Prostate gland (tissue), 2 donors: Measurements from ENCODE around the gene PTPRG. TPM values are rescaled to one million over a fixed set of nuclear protein-coding genes. Genes with fewer than 3 reads are reported as not detected.

Experiments
- DNase-seq: peaks from one replicate; pipeline ENCODE4 v3.0.0-alpha.2; 2019; ENCODE audit warnings: low spot score
- H3K27ac ChIP-seq, 2 donors: fragments of 200-600 bp; sonication (generic); 2 replicates each; pipeline ENCODE4 v1.5.1; 2017 to 2019
- H3K27me3 ChIP-seq: fragments of 200-600 bp; sonication (generic); replicated peaks from 2 replicates; pipeline ENCODE4 v1.5.1; 2019; ENCODE audit not compliant: insufficient read depth
- H3K36me3 ChIP-seq, 2 donors: fragments of 200-600 bp; sonication (generic); 1 replicate in 1 of 2; 2 replicates in 1 of 2; pipeline versions ENCODE4 v1.5.1 to v1.8.1; 2017 to 2019
- H3K4me1 ChIP-seq: fragments of 200-600 bp; sonication (generic); replicated peaks from 2 replicates; pipeline ENCODE4 v1.5.1; 2019
- H3K4me3 ChIP-seq, 2 donors: fragments of 200-600 bp; sonication (generic); 2 replicates each; pipeline ENCODE4 v1.5.1; 2017 to 2019
- H3K9me3 ChIP-seq: fragments of 200-600 bp; sonication (generic); 2 replicates; pipeline ENCODE4 v1.5.1; 2017
- POLR2A ChIP-seq: fragments of 450-650 bp; IDR thresholded peaks from one replicate; pipeline ENCODE4 v1.6.1; 2016; ENCODE audit warnings: antibody characterized with exemption, mild to moderate bottlenecking
- POLR2AphosphoS5 ChIP-seq: sonication (generic); formaldehyde crosslinking; IDR thresholded peaks from one replicate; pipeline ENCODE4 v1.6.1; 2017; ENCODE audit warnings: antibody characterized with exemption
- WGBS: methylation state at CpG from one replicate; pipeline ENCODE4 v1.1.5; 2018; 5-methylcytosine and 5-hydroxymethylcytosine counted together
- intact Hi-C: fragments of 100-400 bp; cut with DNase I; formaldehyde crosslinking; loops from one replicate; pipeline ENCODE4 v1.14.2; 2022
- total RNA-seq, 2 donors: library from RNA; depleted of rRNA; stranded (reverse); fragments of >200 nt; gene quantifications; one replicate each; pipeline ENCODE4 v1.1.0, GENCODE V29; 2016
- TF ChIP-seq, protein P1 (sequence below), 4 experiments: fragments of 200-600 bp in 2 of 4; fragments of 450-650 bp in 2 of 4; sonication (generic) in 2 of 4; IDR thresholded peaks; 1 replicate in 3 of 4; 2 replicates in 1 of 4; pipeline ENCODE4 v1.5.1; 2016 to 2019; ENCODE audit warnings: antibody characterized with exemption in 4 of 4, mild to moderate bottlenecking in 2 of 4, moderate library complexity in 2 of 4

The PTPRG gene
- total RNA-seq, 2 donors from 2014 or later: 22.0 to 78.6 TPM

DNA sequence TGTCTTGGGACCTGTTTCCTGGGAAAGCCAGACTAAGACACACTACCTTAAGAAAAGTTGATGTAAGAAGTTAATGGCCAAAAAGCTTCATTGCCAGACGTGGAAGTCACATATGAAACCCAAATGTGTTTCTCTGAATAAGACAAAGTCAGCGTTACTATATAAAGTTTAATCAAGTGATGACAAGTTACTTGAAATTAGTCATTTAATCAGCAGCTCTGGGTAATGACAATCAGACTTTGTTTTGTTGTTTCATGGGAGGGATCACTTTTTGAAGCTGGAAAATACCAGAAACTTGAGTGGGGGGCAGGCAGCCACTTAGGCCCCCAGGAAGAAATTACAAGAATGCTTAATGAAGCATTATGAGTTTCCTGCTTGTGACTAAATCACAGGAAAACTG lies 218.6 kb downstream of the PTPRG start:
- H3K27ac ChIP-seq: no peak overlapping the region
- TF ChIP-seq POLR2AphosphoS5 (no peak), POLR2A (no peak)
- TF ChIP-seq, protein P1, sequence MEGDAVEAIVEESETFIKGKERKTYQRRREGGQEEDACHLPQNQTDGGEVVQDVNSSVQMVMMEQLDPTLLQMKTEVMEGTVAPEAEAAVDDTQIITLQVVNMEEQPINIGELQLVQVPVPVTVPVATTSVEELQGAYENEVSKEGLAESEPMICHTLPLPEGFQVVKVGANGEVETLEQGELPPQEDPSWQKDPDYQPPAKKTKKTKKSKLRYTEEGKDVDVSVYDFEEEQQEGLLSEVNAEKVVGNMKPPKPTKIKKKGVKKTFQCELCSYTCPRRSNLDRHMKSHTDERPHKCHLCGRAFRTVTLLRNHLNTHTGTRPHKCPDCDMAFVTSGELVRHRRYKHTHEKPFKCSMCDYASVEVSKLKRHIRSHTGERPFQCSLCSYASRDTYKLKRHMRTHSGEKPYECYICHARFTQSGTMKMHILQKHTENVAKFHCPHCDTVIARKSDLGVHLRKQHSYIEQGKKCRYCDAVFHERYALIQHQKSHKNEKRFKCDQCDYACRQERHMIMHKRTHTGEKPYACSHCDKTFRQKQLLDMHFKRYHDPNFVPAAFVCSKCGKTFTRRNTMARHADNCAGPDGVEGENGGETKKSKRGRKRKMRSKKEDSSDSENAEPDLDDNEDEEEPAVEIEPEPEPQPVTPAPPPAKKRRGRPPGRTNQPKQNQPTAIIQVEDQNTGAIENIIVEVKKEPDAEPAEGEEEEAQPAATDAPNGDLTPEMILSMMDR (IDR thresholded peaks at IDR 0.05): no peak
- no peak overlapping the region for H3K4me3 ChIP-seq
- intact Hi-C loops: no loop called here
- H3K27me3 ChIP-seq: no peaks in the 10 kb centered on the region
- no peaks in the 10 kb centered on the region for H3K36me3 ChIP-seq
- no peaks in the 10 kb centered on the region for H3K4me1 ChIP-seq
- WGBS: 94% methylated on average over 2 of the region's 2 CpGs
- no peaks in the 10 kb centered on the region for H3K9me3 ChIP-seq
- DNase-seq: no peak

DNA sequence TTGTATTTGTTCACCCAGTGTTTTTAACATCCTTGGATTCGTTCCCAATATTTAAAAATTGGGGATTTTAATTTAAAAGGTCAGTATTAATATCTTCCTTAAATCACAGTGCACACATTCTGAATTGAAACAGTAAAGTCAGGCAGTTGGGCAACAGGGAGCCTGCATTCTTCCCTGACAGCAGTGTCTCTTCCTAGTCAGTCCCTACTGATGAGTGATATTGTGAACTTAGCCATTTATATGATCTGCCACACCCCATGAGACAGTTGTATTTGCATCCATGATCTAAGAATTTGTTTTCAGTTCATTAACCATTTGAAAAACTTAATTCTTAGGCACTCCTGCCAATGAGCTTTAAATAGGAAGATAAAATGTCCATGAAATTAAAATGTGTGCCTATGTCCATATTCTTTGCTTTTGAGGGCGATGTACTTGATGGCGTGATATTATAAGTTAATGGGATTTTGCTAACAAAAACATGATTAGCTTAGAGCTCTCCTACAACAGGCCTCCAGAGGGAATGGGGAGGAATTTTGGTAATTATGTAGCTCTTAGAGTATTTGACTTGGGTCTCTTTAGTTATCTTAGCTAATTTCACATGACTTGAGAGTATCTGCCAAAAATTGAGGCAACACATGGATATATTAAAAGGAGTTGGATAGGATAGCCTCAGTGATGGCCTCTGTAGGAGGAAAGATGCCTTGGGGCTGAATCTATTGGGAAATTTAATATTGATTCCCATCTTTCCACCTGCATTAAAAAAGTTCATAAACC lies 219.3 kb downstream of the PTPRG start:
- Histone ChIP-seq H3K4me1 (no peaks in the 10 kb centered on the region), H3K27ac (no peak overlapping the region), H3K9me3 (no peaks in the 10 kb centered on the region), H3K36me3 (no peaks in the 10 kb centered on the region), H3K4me3 (no peak overlapping the region), H3K27me3 (no peaks in the 10 kb centered on the region)
- DNase-seq: no peak
- TF ChIP-seq, protein P1 (IDR thresholded peaks at IDR 0.05): no peak
- TF ChIP-seq POLR2A (no peak), POLR2AphosphoS5 (no peak)
- WGBS: 92% methylated on average over 3 of the region's 3 CpGs
- intact Hi-C loops: no loop called here

DNA sequence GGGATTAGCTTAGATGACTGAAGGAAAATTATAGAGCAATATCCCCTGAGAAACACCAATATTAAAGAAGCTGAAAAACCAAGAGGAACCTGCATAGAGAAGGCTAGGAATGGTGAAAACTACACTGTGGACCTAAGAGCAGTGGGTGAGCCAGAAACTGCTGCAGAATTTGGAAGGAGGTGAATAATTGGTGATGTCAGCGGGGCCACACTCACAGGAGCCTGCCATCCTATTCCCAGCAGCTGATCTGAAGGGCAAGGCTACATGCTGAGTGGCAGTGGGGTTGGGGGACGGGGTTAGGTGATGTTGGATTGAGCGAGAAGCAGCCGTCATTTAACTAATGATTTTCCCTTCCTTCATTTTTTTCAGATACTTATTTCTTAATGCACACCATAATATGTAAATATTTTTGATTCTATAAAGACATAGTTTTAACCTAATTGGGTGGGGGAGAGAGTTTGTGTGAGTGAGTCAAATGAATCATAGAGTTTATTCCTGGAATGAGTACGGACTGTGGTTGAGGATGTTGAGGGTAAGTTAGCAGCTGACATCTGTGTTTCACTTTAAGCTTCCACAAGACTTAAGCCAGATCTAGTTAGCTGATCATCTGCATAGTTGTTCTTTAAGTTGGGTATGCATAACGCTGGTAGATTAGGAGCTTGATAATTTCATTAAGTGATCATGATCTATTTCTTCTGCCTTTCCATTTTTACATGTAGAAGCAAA lies 222.8 kb downstream of the PTPRG start:
- DNase-seq: no peak

DNA sequence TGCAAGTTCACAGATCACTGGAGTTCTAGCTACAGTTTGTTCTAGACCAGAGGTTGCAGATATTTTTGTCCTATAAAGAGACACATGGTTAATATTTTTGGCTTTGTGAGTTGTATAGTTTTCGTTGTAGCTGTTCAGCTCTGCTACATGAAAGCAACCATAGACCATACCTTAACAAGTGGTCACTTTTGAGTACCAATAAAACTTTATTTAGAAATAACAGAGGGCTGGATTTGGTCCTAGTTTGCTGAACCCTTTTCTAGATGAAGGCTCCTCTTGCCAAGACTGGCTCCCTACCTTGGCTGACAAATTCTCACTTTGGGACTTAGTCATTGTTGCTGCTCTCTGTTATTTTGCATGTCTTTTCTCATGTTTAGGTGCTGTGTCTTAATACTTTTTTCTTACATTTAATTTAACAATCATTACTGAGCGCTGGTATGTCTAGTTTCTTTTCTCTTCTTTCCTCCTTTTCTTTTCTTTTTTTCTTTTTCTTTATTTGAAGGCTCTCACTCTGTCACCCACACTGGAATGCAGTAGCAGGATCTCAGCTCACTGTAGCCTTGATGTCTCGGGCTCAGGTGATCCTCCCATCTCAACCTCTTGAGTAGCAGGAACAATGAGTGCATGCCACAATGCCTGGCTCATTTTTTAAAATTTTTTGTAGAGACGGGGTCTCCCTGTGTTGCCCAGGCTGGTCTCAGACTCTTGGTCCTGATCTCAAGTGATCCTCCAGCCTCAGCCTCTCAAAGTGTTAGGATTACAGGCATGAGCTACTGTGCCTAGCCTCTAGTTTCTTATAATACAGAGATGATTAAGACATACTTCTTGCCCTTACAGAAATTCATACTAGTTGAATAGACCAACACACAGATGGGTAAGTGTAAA lies 227.5 kb downstream of the PTPRG start:
- Histone ChIP-seq H3K4me1 (no peaks in the 10 kb centered on the region), H3K36me3 (no peaks in the 10 kb centered on the region), H3K9me3 (no peaks in the 10 kb centered on the region), H3K27me3 (no peaks in the 10 kb centered on the region), H3K27ac (no peak overlapping the region), H3K4me3 (no peak overlapping the region)
- 98% methylated on average over 4 of the region's 4 CpGs for WGBS
- no peak for DNase-seq
- TF ChIP-seq POLR2A: no peak
- no peak for TF ChIP-seq POLR2AphosphoS5
- TF ChIP-seq, protein P1 (IDR thresholded peaks at IDR 0.05): no peak
- intact Hi-C loops: no loop called here

More for the DNA sequence above, 222.8 kb downstream of the PTPRG start:
- Histone ChIP-seq H3K36me3 (no peaks in the 10 kb centered on the region), H3K4me3 (no peak overlapping the region), H3K27ac (no peak overlapping the region), H3K4me1 (no peaks in the 10 kb centered on the region), H3K27me3 (no peaks in the 10 kb centered on the region), H3K9me3 (no peaks in the 10 kb centered on the region)
- intact Hi-C loops: no loop called here
- WGBS: 94% methylated on average over 6 of the region's 6 CpGs
- no peak for TF ChIP-seq POLR2A
- TF ChIP-seq POLR2AphosphoS5: no peak
- TF ChIP-seq, protein P1 (IDR thresholded peaks at IDR 0.05): no peak
